Glutamatergic neuron (in vitro differentiated cells): Measurements from ENCODE around the gene NGEF. TPM values are rescaled to one million over a fixed set of nuclear protein-coding genes. Genes with fewer than 3 reads are reported as not detected.

Experiments used
- DNase-seq: peaks from one replicate; pipeline ENCODE4 v3.0.0; 2022
- H3K27ac Mint-ChIP-seq: one replicate; pipeline ENCODE4 v1.8.0; 2020; ENCODE audit warnings: mild to moderate bottlenecking, mixed read lengths, inconsistent platforms; ENCODE audit not compliant: unreplicated experiment
- H3K27me3 Mint-ChIP-seq: one replicate; pipeline ENCODE4 v1.8.0; 2020; ENCODE audit warnings: mild to moderate bottlenecking, moderate library complexity, mixed read lengths, inconsistent platforms; ENCODE audit not compliant: unreplicated experiment
- H3K36me3 Mint-ChIP-seq: one replicate; pipeline ENCODE4 v1.8.0; 2020; ENCODE audit warnings: mild to moderate bottlenecking, mixed read lengths, inconsistent platforms; ENCODE audit not compliant: unreplicated experiment
- H3K4me1 Mint-ChIP-seq: one replicate; pipeline ENCODE4 v1.8.0; 2020; ENCODE audit warnings: mild to moderate bottlenecking, low read depth, mixed read lengths, inconsistent platforms; ENCODE audit not compliant: unreplicated experiment
- H3K4me3 Mint-ChIP-seq: one replicate; pipeline ENCODE4 v1.8.0; 2020; ENCODE audit warnings: mild to moderate bottlenecking, mixed read lengths, inconsistent platforms; ENCODE audit not compliant: unreplicated experiment
- H3K9me3 Mint-ChIP-seq: one replicate; pipeline ENCODE4 v1.8.0; 2020; ENCODE audit warnings: mild to moderate bottlenecking, moderate library complexity, mixed read lengths, inconsistent platforms; ENCODE audit not compliant: unreplicated experiment
- total RNA-seq: library from RNA; stranded (reverse); fragmentation: NEBNext Ultra II Directional; extraction: Animal tissue kit (Norgen Biotek cat#: 25700); gene quantifications from one replicate; pipeline ENCODE4 v1.2.1, GENCODE V29; 2021; ENCODE audit not compliant: unreplicated experiment
- TF ChIP-seq, protein P1 (sequence below): fragments of 200-600 bp; sonication (generic); IDR thresholded peaks from one replicate; pipeline ENCODE4 v1.5.0; 2021; ENCODE audit not compliant: partially characterized antibody, unreplicated experiment

Gene NGEF
- total RNA-seq, 1 donor from 2014 or later, result 7.2 TPM

DNA sequence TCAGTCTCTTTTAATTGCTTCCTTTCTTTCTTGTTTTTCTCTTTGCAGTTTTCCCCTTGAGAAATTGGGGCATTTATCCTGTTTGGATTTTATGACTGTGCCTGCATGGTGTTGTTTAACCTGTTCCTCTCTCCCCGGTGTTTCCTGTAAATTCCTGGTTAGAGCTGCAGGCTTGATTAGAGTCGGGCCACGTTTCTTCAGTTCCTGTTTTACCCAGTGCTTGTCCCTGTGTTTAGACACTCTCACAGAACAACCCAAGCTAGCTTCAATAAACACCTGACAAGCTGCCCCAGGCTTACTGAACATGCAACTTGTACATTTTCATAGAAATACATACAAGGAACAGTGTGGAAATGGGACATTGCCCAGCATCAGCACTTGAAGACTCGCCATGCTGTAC is 53.9 kb downstream of the NGEF start:
- no peak for DNase-seq
- H3K4me3 Mint-ChIP-seq, result no peak overlapping the region
- no peaks in the 10 kb centered on the region for H3K27me3 Mint-ChIP-seq
- no peak overlapping the region for H3K27ac Mint-ChIP-seq
- no peaks in the 10 kb centered on the region for H3K4me1 Mint-ChIP-seq
- TF ChIP-seq, protein P1, sequence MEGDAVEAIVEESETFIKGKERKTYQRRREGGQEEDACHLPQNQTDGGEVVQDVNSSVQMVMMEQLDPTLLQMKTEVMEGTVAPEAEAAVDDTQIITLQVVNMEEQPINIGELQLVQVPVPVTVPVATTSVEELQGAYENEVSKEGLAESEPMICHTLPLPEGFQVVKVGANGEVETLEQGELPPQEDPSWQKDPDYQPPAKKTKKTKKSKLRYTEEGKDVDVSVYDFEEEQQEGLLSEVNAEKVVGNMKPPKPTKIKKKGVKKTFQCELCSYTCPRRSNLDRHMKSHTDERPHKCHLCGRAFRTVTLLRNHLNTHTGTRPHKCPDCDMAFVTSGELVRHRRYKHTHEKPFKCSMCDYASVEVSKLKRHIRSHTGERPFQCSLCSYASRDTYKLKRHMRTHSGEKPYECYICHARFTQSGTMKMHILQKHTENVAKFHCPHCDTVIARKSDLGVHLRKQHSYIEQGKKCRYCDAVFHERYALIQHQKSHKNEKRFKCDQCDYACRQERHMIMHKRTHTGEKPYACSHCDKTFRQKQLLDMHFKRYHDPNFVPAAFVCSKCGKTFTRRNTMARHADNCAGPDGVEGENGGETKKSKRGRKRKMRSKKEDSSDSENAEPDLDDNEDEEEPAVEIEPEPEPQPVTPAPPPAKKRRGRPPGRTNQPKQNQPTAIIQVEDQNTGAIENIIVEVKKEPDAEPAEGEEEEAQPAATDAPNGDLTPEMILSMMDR, result no peak
- no peaks in the 10 kb centered on the region for H3K9me3 Mint-ChIP-seq
- no peaks in the 10 kb centered on the region for H3K36me3 Mint-ChIP-seq

DNA sequence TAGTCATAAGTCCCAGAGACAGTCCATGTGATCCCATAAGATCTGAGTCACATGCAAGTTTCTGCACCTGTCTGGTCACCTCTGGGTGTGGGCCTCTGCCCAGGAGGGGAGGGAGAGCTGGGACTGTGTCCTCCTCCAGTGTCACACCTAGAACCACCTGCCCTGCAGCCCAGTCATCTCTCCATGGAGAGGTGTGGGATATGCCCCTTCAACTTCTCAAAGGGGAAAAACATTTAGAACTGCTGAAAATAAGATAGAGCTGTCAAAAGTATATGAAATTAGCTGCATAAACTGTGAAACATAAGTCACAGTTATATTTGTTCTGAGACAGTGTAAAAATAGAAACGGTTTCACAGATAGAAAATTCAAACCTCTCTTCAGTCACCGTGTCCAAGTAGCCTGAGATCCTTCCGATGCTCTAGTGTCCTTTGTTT is 55.4 kb downstream of the NGEF start:
- Mint-ChIP-seq H3K9me3 (no peaks in the 10 kb centered on the region), H3K27me3 (no peaks in the 10 kb centered on the region), H3K4me3 (no peak overlapping the region), H3K36me3 (no peaks in the 10 kb centered on the region), H3K4me1 (no peaks in the 10 kb centered on the region), H3K27ac (no peak overlapping the region)
- TF ChIP-seq, protein P1, result no peak
- no peak for DNase-seq

DNA sequence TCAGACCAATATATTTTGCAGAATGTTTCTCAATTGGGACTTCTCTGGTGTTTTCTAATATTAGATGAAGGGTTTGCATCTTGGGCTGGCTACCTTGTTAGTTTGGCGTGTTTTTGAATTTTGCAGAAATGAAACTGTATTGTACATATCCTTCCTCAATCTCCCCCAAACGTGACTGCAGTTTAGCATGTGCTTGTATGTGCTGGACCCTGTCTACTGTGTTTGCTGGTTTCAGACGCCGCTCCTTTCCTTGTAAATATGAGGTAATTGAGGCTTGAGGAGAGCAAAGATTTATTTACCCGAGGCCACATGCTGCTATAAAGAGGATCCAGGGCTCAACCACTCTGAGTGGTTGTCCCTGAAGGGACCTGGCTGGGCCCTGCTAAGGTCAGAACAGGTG is 57.2 kb downstream of the NGEF start:
- H3K4me1 Mint-ChIP-seq, result peaks cover 2% of the 10 kb centered on the region
- no peaks in the 10 kb centered on the region for H3K36me3 Mint-ChIP-seq
- peaks cover 3% of the 10 kb centered on the region for H3K27me3 Mint-ChIP-seq
- TF ChIP-seq, protein P1, result no peak
- no peak overlapping the region for H3K4me3 Mint-ChIP-seq
- H3K27ac Mint-ChIP-seq, result no peak overlapping the region
- H3K9me3 Mint-ChIP-seq, result no peaks in the 10 kb centered on the region
- no peak for DNase-seq

DNA sequence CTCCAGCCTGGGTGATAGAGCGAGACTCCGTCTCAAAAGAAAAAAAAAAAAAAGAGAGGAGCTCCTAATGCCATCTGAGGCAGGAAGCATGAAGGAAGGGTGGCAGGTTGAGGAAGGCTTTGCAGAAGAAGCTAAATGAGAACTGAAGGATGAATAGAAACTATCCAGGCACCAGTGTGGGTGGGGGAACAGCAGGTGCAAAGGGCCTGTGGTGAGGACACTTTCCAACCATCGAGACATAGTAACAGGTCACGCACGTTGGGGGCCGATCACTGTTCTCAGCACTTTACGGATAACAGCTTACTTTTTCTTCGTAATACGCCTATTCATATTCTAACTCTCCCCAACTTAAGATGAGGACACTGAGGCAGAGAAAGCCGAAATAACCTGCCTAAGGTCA is 58.4 kb downstream of the NGEF start:
- DNase-seq, result no peak
- TF ChIP-seq, protein P1, result no peak
- H3K4me3 Mint-ChIP-seq, result no peak overlapping the region
- H3K9me3 Mint-ChIP-seq, result no peaks in the 10 kb centered on the region
- peaks cover 2% of the 10 kb centered on the region for H3K4me1 Mint-ChIP-seq
- no peaks in the 10 kb centered on the region for H3K36me3 Mint-ChIP-seq
- H3K27ac Mint-ChIP-seq, result no peak overlapping the region
- peaks cover 3% of the 10 kb centered on the region for H3K27me3 Mint-ChIP-seq

DNA sequence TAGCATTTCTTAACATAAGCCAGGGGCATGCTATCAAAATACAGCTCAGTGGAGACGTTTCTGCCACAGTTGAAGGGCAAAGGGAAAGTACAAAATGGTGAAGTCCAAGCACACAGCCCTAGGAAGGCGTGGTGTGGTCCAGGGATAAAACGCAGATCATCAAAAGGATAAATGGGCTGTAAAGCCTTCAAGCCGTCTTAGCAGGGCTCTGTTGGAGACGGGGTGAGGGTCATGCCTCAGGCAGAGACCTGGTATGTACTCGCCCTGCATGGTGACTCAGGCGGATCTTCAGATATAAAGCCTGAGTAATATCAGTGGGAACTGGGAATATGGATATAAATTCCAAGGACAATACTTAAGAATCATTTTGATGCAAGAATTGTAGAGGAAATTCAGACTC is 61.2 kb downstream of the NGEF start:
- Mint-ChIP-seq H3K4me1 (peaks cover 2% of the 10 kb centered on the region), H3K9me3 (no peaks in the 10 kb centered on the region), H3K27me3 (peaks cover 3% of the 10 kb centered on the region), H3K27ac (no peak overlapping the region), H3K36me3 (no peaks in the 10 kb centered on the region), H3K4me3 (no peak overlapping the region)
- TF ChIP-seq, protein P1, result no peak
- DNase-seq, result no peak
